Measurements from ENCODE around the gene GNAZ.
A peak's percentile ranks its signal among the peaks of the same experiment; 100 is the strongest.

The GNAZ gene

DNA sequence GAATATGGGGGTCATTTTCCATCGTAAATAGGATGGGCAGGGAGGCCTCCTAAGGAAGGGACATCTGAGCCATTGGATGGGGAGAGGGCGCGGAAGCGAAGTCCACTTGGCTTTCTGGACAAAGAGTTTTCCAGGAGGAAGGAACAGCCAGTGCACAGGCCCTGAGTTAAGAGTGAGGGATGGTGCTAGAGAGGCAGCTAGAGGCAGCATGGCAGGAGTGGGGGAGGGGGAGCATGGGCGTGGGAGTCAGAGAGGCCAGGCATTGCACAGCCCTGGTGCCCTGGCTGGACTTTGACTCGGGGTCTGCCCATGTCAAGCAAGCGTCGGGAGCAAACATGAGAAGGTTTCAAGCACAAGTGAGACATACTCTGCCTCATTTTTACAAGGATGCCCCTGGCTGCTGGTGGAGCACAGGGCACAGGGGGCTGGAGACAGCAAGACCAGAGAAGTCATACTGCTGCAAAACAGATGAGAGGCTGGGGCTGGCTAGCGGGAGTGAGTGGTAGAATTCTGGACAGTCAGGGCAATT lies 9.0 kb downstream of the GNAZ start:
- no peak for DNase-seq

- no peak for DNase-seq
Measured at GRCh38 chr22:23079814-23080521, 9.6 kb downstream of the GNAZ start.

DNA sequence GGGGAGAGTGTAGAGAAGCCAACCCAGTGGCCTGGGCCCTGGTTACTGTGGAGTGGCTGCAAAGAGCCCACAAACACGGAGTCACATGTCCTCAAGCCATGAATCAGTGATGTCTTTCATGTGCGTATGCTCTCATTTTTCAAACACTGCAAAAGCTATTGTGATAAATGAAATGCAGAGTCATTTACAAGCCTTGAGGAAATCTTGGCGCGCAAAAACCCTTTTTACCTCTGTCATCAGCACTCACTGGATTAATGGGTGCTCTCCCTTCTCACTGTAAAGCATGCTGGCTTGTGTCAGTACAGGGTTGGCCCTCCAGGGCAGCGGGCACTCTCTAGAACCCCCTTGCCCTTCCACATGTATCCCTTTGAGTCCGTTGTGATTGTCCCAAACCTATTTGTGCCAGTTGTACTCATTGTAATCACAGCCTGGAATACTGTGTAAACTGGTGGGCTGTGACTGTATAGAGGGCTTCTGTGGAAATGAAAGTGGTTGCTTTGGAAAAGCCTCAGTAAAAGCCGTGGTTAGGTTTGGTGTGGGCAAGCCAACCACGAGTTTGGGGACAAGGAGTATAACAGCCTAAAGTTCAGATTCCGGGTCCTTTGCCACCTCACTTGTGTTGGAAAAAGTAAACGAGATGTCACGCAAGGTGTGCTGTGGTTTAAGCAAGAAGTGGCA lies 10.4 kb downstream of the GNAZ start:
- no peak for DNase-seq

- DNase-seq = no peak
Measured at GRCh38 chr22:23082534-23083314, 12.4 kb downstream of the GNAZ start.

- DNase-seq = no peak
Measured at GRCh38 chr22:23083315-23084021, 13.1 kb downstream of the GNAZ start.

- DNase-seq = no peak
Measured at GRCh38 chr22:23084453-23085350, 14.4 kb downstream of the GNAZ start.

DNA sequence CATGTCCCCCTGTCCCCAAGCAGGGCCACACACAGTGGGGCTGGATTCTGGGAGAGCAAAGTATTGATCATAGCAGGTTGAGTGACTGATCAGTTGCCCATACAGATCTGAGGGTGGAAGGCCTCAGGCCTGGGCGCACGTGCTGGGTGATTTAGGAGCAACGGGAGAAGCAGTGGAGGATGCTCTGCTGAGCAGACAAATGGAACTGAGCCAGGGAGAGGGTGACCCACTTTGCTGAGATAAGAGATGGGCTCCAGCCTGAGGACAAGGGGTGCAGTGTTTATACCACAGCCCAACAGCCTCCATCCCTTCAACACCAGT lies 15.0 kb downstream of the GNAZ start:
- DNase-seq = no peak

GRCh38 chr22:23085785-23086184 lies 15.5 kb downstream of the GNAZ start:
- no peak for DNase-seq

DNA sequence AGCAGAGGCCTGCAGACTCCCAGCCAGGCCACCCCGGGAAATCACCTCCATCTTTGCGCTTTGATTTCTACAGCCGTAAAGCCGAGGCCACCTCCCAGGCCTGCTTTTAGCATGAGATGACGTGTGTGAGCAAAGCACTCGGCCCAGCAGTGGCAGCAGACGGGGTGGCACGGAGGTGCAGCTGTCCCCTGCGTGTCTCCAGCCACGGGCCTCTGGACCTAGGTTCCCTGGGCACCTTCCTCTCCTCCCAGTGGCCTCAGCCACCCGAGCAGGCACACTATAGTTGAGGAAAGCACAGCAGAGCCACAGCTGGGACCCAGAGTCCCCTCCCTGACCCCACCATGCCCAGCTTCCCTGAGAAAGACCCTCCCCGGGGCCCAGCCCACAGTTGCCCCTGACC lies 15.9 kb downstream of the GNAZ start:
- no peak for DNase-seq

DNA sequence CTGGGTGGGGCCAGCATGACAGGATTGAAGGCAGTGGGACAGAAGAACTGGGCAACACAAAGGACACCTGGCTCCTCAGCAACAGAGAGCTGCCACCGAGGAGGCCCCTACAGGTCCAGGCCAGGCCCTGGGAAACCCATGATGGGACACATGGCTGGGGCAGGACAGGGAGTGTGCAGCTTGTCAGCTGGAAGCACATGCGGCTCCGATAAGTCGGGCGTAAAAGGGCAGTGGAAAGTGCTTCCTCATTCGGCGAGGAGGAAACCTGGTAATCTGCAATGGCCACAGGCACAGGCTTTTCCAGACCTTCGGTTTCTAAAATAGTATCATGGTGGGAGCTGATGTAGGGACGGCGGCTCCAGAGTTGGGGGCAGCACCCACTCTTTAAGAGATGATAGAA lies 16.5 kb downstream of the GNAZ start:
- DNase-seq = no peak

DNA sequence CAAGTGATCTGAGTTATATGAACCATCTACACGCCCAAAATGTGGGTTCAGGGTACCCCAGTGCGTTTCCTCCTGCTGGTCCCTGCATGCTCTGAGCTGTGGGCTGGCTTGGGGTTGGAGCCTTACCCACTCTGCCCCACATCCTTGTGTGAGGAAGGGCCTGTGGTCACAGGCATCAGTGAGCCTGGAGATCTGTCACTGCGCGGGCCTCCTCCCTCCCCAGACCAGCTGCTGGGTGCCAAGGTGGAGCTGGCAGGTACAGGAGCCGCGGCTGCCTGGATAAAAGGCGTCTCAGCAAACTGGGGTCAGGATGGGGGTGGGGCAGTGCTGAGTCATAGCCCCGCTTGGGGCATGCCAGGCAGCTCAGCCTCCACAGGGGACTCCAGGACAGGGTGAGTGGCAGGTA lies 17.9 kb downstream of the GNAZ start:
- peak; percentile 1 for DNase-seq

- no peak for DNase-seq
Measured at GRCh38 chr22:23089010-23089409, 18.7 kb downstream of the GNAZ start.

DNA sequence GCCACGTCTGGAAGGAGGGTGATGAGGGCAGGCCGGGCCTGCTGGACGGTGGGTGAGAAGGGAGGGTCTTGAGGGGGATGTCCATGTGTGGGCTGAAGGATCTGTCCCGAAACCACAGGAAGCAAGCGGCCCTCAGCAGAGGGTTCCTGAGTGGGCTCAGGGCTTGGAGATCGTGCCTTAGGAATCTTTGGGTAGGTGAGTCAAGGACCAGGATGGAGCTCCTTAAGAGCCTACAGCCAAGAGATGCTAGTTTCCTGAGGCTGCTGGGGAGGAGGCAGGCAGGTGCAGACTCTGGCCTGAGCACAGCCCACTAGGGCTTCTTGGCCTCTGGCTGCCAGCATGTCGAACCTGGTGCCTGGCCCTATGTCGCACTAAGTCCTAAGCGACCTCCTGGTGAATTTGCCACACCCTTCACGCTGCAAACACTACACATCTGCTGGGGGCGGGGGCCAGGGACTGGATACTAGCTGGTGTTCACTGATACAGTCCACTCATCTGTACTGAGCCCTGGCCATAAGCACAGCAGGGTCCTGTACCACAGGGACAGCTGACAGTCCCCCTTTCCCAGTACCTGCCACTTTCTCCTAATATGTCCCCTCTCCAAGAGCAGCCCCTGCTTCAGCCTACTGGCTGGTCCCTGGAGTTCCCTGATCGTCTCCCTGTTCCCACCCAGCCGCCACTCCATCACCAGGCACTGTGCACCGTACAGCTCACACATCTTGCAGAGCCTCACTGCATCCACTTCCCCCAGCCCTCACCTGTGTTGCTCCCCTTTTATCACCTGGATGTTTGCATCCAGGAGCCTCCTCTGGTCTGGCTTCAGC lies 19.5 kb downstream of the GNAZ start:
- no peak for DNase-seq

DNA sequence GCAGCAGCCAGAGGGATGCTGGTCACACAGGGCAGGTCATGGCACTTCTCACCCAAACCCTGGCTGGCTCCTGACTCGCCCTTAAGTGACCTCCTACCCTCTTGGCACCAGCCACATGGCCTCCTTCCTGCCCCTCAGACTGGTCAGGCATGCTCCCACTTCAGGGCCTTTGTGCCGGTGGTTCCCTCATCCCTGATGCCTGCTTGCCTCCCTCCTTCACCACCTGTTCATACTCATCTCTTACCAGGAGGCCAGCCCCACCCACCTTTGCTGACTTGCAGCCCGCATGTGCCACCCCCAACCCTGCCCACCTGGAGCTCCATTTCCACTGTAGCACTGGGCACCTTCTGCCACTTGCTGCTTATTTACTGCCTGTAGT lies 20.1 kb downstream of the GNAZ start:
- DNase-seq = no peak

DNA sequence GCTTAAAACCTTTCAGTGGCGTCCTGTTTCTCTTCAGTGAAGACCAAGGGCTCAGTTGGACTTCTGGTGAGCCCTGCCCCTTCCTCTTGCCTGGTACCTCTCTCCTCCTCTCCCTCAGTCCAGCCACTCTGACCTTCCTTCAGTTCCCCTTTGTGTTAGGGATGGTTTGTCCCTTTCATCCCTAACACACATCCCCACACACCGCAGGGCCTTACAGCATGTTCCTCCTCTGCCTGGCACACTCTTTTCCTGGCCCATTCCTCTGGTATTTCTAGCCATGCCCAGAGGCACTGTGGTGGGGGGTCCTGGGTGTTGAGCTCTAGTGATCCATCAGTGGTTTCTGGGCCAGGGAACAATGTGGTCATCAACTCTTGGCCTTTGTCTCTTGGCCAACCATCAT lies 21.4 kb downstream of the GNAZ start:
- no peak for DNase-seq

DNA sequence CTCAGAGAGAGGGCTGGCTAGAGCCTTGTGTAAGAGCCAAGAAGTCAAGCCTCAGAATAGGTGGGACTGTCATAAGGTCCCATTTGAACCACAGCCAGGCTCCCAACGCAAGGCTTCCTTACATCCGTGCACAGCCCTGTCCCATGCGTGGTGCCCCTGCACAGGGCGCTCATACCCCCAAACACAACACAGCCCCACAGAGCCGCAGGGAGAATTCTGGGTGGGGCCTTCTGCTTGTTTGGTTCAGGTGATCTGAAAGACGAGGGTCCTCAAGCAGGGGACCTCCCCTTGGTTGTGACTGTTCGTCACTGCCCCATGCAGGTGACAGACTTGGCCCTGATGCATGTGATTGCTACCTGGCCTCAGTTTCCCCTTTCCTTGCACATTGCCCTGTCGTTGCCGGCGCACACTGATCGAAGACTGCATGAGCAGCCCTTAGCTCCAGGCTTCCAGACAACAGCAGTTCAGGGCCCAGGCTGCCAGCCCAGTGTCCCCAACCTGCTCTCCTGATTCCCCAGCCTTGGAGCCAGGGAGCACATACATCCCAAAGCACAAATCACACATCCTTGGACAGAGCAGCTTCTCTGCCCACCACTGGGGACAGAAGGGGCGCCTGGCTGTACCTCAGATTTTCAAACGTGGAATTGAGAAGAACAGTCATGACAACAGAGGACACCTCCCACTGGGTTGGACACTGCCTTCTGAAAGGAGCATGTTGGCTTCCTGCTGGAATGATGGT lies 22.1 kb downstream of the GNAZ start:
- no peak for DNase-seq

GRCh38 chr22:23093051-23093788 lies 22.9 kb downstream of the GNAZ start:
- DNase-seq = no peak

DNA sequence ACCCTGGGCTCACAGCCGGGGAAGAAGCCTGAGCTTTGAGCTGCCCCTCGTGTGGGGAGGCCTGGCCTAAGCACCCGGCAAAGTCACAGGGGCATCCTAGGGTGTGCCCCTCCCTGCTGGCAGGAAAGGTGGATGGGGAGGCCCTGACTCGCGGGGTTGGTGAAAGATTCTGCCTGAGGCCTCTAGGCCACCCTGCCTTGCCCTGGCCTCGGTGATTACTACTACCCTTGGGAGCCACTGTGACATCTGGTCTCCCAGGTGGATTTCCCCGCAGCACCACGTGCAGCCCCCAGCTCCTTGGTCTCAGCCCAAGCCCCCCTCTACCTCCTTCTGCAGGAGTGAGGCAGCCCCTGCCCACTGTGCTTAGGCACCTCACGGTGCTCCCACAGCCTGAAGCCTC lies 23.9 kb downstream of the GNAZ start:
- no peak for DNase-seq
